ENCODE measurements around the gene MASP1. TPM values are rescaled to one million over a fixed set of nuclear protein-coding genes. Genes with fewer than 3 reads are reported as not detected.

The MASP1 gene, protein sequence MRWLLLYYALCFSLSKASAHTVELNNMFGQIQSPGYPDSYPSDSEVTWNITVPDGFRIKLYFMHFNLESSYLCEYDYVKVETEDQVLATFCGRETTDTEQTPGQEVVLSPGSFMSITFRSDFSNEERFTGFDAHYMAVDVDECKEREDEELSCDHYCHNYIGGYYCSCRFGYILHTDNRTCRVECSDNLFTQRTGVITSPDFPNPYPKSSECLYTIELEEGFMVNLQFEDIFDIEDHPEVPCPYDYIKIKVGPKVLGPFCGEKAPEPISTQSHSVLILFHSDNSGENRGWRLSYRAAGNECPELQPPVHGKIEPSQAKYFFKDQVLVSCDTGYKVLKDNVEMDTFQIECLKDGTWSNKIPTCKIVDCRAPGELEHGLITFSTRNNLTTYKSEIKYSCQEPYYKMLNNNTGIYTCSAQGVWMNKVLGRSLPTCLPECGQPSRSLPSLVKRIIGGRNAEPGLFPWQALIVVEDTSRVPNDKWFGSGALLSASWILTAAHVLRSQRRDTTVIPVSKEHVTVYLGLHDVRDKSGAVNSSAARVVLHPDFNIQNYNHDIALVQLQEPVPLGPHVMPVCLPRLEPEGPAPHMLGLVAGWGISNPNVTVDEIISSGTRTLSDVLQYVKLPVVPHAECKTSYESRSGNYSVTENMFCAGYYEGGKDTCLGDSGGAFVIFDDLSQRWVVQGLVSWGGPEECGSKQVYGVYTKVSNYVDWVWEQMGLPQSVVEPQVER
- not detected for total RNA-seq

DNA sequence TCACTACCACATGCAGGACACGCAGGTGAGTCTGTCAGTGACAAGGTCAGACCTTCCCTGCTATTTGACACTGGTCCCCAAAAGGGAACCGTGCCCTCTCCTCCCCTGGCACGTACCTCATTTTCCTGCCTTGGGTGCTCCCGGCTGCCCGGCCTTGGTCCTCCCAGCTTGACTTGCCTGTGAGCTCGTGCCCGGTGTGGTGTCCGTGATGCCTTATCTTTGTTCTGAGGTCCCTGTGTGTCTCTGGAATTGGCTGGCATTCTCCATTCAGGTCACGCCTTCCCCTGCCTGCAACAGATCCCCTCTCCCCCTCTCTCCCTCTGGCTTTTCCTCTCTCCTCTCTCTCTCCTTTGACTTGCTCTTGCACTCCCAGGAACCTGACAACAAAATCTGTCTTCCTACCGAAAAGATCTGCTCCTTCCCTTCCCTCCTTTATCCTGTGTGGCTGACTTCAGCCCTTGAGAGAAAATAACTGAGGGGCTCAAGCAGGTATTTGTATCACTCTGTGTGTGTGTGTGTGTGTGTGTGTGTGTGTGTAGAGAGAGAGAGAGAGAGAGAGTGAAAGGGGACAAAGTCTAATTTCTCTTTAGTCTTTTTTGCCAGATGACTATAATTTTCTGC lies at the start of gene MASP1:
TSS of gene MASP1 (minus strand) at position 226 of the 621 bp plus-strand sequence. CDS start at position 121, 105 bp downstream.
- H3K4me1 ChIP-seq (ENCODE audit: insufficient read depth, low read length), result no peaks in the 10 kb centered on the region
- no peaks in the 10 kb centered on the region for H3K9me3 ChIP-seq (ENCODE audit: low read depth, low read length)
- H3K4me3 ChIP-seq (ENCODE audit: low read length), result no peak within 1 kb of the TSS
- peaks cover 2% of the 10 kb centered on the region for H3K27me3 ChIP-seq (ENCODE audit: insufficient read depth, low read length)

DNA sequence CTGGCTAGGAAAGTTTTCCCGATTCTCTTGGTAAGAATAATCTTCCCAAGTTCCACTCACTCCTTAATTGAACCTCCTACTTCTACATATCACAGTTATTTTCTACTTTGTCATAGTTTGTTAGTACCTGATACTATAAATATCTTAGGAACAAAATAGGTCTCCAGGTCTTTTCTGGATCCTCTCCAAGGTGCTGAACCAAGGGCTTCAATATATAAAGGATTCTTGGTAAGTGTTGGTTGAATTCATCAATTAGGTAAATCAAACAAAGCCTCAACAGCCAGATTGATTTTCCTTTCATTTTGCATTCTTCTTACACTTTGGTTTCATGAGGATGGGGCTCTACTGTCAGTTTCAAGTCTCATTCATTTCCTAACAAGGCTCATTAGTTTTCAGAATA lies 49.0 kb upstream of the MASP1 start:
- Histone ChIP-seq H3K27me3 (ENCODE audit: insufficient read depth, low read length) (peaks cover 12% of the 10 kb centered on the region), H3K4me3 (ENCODE audit: low read length) (no peak overlapping the region), H3K9me3 (ENCODE audit: low read depth, low read length) (no peaks in the 10 kb centered on the region), H3K4me1 (ENCODE audit: insufficient read depth, low read length) (no peaks in the 10 kb centered on the region)

DNA sequence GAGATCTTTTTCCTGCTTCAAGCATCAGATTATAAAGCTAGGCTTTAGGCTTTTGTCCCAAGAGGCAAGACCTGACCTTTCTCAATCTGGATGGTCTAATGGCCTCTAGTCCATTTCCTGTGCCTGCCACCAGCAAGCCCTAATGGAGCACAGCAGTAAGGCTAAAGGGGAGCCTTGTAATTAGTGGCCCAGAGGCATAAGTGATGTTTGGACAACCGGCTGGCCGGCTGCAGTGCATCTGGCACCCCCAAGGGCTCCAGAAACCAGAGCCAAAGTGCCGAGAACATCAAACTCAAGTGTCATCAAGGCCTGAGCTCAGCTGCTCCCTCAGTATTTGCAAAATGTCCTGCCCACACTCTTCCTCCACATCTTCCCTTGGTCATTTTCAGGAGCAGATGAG lies 44.8 kb upstream of the MASP1 start:
- no peak overlapping the region for H3K4me3 ChIP-seq (ENCODE audit: low read length)
- no peaks in the 10 kb centered on the region for H3K9me3 ChIP-seq (ENCODE audit: low read depth, low read length)

DNA sequence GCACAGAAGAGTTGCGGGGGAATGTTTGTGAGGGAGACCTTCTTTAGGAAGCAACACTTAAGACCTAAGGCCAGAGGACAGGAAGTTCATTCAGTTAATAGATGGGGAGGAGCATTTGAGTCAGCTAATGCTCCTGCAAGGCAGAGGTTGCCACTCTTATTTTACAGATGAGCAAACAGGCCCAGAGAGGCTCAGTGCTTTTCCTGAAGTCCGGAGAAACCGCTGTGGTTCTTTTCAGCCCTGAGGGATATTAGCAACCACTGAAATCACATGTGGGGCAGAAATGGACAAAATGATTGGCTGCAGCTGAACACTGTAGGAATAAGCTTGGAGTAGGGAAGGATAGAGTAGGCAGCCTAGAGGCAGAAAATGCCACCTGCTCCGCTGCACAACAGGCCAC lies 43.4 kb upstream of the MASP1 start:
- H3K4me3 ChIP-seq (ENCODE audit: low read length), result no peak overlapping the region
- no peaks in the 10 kb centered on the region for H3K4me1 ChIP-seq (ENCODE audit: insufficient read depth, low read length)

More for the DNA sequence above, 44.8 kb upstream of the MASP1 start:
- H3K4me1 ChIP-seq (ENCODE audit: insufficient read depth, low read length), result no peaks in the 10 kb centered on the region
- peaks cover 10% of the 10 kb centered on the region for H3K27me3 ChIP-seq (ENCODE audit: insufficient read depth, low read length)

DNA sequence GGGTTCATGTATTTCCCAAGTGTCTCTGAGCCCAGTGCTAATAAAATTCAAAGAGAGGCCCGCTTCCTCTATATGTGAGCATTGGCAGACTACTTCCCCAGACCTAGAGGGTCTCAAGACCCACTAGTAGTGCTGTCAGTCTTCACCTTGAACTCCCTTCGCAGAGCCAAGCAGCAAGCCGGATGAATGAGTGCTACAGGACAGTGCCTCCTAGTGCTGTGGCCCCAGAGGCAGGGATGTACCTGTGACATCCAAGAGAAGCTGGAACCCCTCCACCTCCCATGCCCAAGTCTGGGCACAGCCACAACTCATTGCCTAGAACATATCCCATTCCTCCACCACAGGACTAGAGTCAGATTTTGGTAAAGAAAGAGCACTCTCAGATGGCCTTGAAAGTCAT lies 37.2 kb upstream of the MASP1 start:
- Histone ChIP-seq H3K9me3 (ENCODE audit: low read depth, low read length) (no peaks in the 10 kb centered on the region), H3K4me1 (ENCODE audit: insufficient read depth, low read length) (no peaks in the 10 kb centered on the region), H3K27me3 (ENCODE audit: insufficient read depth, low read length) (no peaks in the 10 kb centered on the region), H3K4me3 (ENCODE audit: low read length) (no peak overlapping the region)

More for the DNA sequence above, 43.4 kb upstream of the MASP1 start:
- no peaks in the 10 kb centered on the region for H3K9me3 ChIP-seq (ENCODE audit: low read depth, low read length)
- peaks cover 4% of the 10 kb centered on the region for H3K27me3 ChIP-seq (ENCODE audit: insufficient read depth, low read length)

DNA sequence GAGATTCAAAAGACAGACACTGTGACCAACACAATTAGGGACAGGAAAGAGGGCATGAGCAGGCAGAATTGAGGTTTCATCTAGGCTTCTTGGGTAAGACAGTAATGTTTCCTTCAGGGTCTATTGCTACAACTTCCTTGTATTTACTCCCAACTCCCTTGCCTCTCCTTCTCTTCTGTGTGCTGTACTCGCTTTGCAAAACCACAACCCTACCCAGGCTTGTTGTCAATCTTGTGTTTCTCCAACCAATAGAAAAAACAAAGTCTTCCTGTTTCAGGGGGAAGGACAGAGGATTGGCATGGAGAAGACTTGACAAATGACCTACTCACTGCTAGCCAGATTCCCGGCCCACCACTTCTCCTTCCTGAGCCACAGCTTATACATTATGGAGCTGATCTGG lies 36.3 kb upstream of the MASP1 start:
- Histone ChIP-seq H3K27me3 (ENCODE audit: insufficient read depth, low read length) (no peaks in the 10 kb centered on the region), H3K4me3 (ENCODE audit: low read length) (no peak overlapping the region), H3K4me1 (ENCODE audit: insufficient read depth, low read length) (no peaks in the 10 kb centered on the region), H3K9me3 (ENCODE audit: low read depth, low read length) (no peaks in the 10 kb centered on the region)

DNA sequence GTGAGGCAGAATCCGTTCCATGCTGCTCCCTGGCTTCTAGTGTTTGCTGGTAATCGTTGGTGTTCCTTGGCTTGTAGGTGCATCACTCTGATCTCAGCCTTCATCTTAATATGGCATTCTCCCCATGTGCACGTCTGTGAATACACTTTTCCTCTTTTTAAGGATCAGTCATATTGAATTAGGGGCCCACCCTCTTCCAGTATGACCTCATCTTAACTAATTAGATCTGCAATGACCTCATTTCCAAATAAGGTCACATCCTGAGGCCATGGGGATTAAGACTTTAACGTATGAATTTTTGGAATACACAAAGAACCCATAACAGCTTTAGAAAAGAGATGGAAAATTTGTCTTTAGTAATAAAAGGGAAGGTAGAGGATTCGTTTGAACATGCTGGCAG lies 34.1 kb upstream of the MASP1 start:
- Histone ChIP-seq H3K4me3 (ENCODE audit: low read length) (no peak overlapping the region), H3K9me3 (ENCODE audit: low read depth, low read length) (no peaks in the 10 kb centered on the region), H3K4me1 (ENCODE audit: insufficient read depth, low read length) (no peaks in the 10 kb centered on the region), H3K27me3 (ENCODE audit: insufficient read depth, low read length) (no peaks in the 10 kb centered on the region)

DNA sequence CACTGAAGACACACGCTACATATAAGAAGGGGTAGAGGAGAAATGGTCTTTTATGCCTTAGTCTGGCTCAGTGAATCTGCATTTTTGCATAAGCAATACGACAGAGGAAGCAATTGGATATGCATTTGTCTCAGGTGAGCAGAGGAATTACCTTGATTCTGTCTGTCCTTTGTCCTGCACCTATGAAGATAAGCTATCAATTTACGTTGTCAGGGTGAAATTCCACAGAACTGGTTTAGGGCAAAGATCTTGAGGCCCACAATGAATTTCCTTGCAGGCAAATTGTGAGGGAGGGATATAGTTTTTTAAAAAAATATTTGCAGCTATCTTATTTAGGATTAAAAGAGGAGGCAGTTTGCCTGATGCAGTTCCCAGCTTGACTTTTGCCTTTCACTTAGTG lies 31.6 kb upstream of the MASP1 start:
- H3K4me3 ChIP-seq (ENCODE audit: low read length), result no peak overlapping the region
- peaks cover 7% of the 10 kb centered on the region for H3K4me1 ChIP-seq (ENCODE audit: insufficient read depth, low read length)
- H3K27me3 ChIP-seq (ENCODE audit: insufficient read depth, low read length), result peaks cover 13% of the 10 kb centered on the region
- no peaks in the 10 kb centered on the region for H3K9me3 ChIP-seq (ENCODE audit: low read depth, low read length)

DNA sequence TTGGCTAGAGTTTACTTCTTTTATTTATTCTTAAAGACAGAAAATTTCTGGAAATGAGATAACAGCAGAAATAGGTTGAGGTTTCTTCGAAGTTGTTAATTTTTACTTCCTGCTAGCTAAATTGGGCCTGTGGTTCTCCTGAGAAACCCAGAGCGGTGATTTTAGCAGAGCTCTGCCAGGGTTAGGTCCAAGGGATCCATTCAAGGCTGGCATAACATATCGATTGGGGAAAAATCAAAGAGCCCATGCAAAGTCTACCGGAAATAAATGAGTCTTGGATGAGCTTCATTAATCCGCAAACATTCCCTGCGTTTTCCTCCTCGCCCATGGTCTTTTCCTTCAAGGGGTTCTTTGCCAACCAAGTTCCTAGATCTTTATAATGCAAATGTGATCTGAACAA lies 30.8 kb upstream of the MASP1 start:
- H3K9me3 ChIP-seq (ENCODE audit: low read depth, low read length), result no peaks in the 10 kb centered on the region
- peaks cover 13% of the 10 kb centered on the region for H3K27me3 ChIP-seq (ENCODE audit: insufficient read depth, low read length)
- H3K4me3 ChIP-seq (ENCODE audit: low read length), result no peak overlapping the region
- peaks cover 7% of the 10 kb centered on the region for H3K4me1 ChIP-seq (ENCODE audit: insufficient read depth, low read length)

DNA sequence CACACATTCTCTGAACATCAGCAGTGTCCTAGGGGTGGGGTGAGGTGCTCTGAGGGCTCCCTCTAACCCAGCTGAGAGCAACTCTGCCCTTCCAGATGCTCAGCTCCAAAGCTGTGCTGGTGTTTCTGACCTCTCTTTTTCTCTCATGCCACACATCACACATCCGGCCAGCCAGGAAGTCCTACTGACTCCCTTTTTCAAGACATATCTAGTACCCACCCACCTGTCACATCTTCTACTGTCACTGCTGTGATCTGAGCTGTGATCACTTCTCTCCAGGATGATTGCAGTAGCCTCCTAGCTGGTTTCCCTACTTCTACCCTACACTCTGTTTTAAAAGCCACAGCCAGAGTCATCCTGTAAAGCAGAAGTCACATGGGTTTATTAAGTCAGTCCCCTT lies 30.2 kb upstream of the MASP1 start:
- Histone ChIP-seq H3K4me3 (ENCODE audit: low read length) (no peak overlapping the region), H3K27me3 (ENCODE audit: insufficient read depth, low read length) (peaks cover 13% of the 10 kb centered on the region), H3K9me3 (ENCODE audit: low read depth, low read length) (no peaks in the 10 kb centered on the region), H3K4me1 (ENCODE audit: insufficient read depth, low read length) (peaks cover 7% of the 10 kb centered on the region)

DNA sequence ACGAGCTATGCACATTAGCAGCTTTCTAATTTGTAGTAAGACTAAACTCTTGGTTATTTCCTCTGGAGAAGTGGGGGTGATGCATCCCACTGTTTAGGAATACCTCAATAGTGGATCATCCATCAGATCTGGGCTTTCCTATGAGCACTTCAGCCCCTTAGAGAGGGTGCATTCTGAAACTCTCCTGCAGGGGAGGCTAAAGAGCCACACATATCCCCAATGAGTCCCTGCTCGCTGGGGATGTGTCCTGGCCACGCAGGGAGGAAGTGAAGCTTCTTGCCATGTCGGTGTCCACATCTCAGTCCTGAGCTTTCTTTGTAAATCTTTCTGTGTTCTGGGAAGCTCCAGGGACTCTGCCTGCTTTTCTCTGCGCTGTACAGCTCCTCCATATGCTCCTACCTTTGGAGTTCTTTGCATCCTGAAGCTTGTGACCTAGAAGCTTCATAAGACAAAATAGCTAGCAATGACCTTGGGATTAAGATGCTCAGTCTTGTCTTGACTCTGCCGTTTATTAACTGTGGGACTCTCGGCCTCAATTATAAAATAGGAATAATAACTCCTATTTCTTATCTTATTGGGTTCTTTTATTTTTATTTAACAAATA lies 28.3 kb upstream of the MASP1 start:
- Histone ChIP-seq H3K4me1 (ENCODE audit: insufficient read depth, low read length) (peaks cover 7% of the 10 kb centered on the region), H3K27me3 (ENCODE audit: insufficient read depth, low read length) (peaks cover 17% of the 10 kb centered on the region), H3K9me3 (ENCODE audit: low read depth, low read length) (no peaks in the 10 kb centered on the region), H3K4me3 (ENCODE audit: low read length) (no peak overlapping the region)

DNA sequence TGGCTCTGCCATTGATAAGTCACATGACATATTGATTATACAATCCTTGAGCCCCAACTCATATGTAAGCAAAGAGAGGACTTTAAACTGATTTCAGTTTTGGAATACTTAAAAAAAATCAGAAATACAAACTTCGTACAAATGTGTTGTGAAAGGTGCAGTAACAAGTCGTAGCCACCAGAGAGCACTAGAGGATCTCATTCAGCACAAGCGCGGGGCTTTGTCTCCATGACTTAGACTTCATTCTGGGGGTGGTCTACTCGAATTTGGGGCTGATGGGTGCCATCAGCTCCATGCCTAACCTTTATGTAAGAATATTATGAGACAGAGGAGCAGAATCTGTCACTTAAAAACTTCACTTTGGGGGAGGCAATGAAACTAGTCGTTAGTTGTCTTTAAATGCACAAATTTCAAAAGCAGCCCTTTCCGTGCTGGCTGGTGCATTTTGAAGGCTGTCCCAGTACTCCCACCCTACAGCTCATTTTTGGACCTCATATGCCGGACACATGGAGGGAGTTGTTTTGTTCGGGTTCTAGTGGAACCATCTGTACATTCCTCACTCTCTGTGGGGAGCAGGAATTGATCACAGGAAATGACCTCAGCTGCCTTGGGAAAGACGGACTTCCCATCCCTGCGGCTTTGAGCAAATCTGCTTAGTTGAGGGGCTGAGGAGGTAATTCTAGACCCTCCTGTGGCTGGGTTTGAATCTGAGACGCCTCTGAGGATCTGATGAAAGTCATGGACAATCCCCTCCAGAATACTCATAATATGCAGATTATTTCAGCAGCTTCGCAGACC lies 27.5 kb upstream of the MASP1 start:
- Histone ChIP-seq H3K27me3 (ENCODE audit: insufficient read depth, low read length) (peaks cover 21% of the 10 kb centered on the region), H3K4me1 (ENCODE audit: insufficient read depth, low read length) (peaks cover 7% of the 10 kb centered on the region), H3K4me3 (ENCODE audit: low read length) (no peak overlapping the region), H3K9me3 (ENCODE audit: low read depth, low read length) (no peaks in the 10 kb centered on the region)

DNA sequence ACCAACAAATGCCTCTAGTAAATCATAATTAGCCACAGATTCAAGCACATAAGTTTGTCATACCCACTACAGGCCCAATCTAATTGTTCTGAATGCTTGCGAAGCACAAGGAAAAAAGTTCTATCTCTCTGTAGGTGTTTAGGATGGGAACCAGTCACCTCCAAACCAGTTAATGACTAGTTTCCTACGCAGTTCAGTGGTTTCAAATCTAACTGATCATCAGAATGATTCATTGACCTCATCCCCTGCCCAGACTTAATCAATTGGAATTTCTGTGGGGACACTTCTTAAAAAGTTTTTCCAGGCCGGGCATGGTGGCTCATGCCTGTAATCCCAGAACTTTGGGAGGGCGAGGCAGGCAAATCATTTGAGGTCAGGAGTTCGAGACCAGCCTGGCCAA lies 24.3 kb upstream of the MASP1 start:
- Histone ChIP-seq H3K4me1 (ENCODE audit: insufficient read depth, low read length) (peaks cover 7% of the 10 kb centered on the region), H3K9me3 (ENCODE audit: low read depth, low read length) (no peaks in the 10 kb centered on the region), H3K27me3 (ENCODE audit: insufficient read depth, low read length) (peaks cover 37% of the 10 kb centered on the region), H3K4me3 (ENCODE audit: low read length) (no peak overlapping the region)

DNA sequence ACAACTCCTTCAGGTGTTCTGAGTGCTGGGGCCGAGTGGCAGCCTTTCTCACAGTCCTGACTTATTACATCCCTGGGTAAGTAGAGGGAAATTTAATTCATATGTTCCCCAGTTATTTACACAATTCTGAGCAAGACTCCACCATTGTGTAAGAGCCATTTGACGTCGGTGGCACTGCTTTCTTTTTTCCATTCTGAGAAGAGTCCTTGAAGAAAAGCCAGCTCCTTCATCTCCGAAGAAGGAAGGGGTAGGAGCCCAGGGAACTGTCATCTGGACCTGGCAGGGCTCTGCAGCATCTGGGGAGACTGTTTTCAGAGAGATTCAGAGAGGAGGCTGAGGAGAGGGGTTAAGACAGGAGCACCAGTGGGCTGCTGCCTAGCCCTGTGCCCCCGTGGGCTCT lies 22.6 kb upstream of the MASP1 start:
- H3K4me3 ChIP-seq (ENCODE audit: low read length), result no peak overlapping the region
- no peaks in the 10 kb centered on the region for H3K9me3 ChIP-seq (ENCODE audit: low read depth, low read length)
- peaks cover 3% of the 10 kb centered on the region for H3K4me1 ChIP-seq (ENCODE audit: insufficient read depth, low read length)
- peaks cover 29% of the 10 kb centered on the region for H3K27me3 ChIP-seq (ENCODE audit: insufficient read depth, low read length)

Data from mononuclear cell (primary cell).